ENCODE measurements around the gene DIDO1.

DNA sequence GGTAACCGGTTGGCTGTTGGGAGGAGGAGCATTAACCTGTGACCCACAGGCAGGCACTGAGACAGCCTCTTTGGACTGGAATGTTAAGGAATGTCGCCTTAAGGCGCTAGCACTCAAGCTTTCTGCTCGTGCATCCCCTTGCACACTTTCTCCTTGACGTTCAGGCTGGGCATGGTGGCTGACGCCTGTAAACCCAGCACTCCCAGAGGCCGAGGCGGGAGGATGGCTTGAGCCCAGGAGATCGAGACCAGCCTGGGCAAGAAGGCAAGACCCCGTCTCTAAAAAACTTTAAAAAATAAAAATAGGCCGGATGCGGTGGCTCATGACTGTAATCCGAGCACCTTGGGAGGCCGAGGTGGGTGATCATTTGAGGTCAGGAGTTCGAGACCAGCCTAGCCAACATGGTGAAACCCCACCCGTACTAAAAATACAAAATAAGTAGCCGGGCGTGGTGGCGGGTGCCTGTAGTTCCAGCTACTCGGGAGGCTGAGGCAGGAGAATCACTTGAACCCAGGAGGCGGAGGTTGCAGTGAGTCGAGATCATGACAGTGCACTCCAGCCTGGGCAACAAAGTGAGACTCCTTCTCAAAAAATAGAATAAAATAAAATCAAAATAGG lies 9.8 kb upstream of the DIDO1 start:
- TF ChIP-seq, protein P1, sequence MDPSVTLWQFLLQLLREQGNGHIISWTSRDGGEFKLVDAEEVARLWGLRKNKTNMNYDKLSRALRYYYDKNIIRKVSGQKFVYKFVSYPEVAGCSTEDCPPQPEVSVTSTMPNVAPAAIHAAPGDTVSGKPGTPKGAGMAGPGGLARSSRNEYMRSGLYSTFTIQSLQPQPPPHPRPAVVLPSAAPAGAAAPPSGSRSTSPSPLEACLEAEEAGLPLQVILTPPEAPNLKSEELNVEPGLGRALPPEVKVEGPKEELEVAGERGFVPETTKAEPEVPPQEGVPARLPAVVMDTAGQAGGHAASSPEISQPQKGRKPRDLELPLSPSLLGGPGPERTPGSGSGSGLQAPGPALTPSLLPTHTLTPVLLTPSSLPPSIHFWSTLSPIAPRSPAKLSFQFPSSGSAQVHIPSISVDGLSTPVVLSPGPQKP (IDR thresholded peaks at IDR 0.05; ENCODE audit: borderline replicate concordance, low read depth, low read length): no peak
- TF ChIP-seq CEBPB (IDR thresholded peaks at IDR 0.05; ENCODE audit: low read depth, low read length): no peak
- TF ChIP-seq RFX5 (IDR thresholded peaks at IDR 0.05; ENCODE audit: low read depth, low read length): no peak
- TF ChIP-seq, protein P2, sequence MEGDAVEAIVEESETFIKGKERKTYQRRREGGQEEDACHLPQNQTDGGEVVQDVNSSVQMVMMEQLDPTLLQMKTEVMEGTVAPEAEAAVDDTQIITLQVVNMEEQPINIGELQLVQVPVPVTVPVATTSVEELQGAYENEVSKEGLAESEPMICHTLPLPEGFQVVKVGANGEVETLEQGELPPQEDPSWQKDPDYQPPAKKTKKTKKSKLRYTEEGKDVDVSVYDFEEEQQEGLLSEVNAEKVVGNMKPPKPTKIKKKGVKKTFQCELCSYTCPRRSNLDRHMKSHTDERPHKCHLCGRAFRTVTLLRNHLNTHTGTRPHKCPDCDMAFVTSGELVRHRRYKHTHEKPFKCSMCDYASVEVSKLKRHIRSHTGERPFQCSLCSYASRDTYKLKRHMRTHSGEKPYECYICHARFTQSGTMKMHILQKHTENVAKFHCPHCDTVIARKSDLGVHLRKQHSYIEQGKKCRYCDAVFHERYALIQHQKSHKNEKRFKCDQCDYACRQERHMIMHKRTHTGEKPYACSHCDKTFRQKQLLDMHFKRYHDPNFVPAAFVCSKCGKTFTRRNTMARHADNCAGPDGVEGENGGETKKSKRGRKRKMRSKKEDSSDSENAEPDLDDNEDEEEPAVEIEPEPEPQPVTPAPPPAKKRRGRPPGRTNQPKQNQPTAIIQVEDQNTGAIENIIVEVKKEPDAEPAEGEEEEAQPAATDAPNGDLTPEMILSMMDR (conservative IDR thresholded peaks at IDR 0.05; ENCODE audit: low read depth, low read length): no peak
- no peak for TF ChIP-seq RAD21 (IDR thresholded peaks at IDR 0.05; ENCODE audit: low read length)
- no peak for TF ChIP-seq USF2 (IDR thresholded peaks at IDR 0.05; ENCODE audit: low read depth, low read length)
- no peak for TF ChIP-seq POLR2A (IDR thresholded peaks at IDR 0.05; ENCODE audit: low read depth, low read length)

Data from IMR-90 (cell line).